Spleen (tissue), 7 donors: Measurements from ENCODE around the gene AGPAT2.

Experiments
- POLR2A ChIP-seq, 3 donors: fragments of 450-650 bp; IDR thresholded peaks; one replicate each; pipeline ENCODE4 v1.5.1; 2017; ENCODE audit warnings: antibody characterized with exemption in 3 of 3, mild to moderate bottlenecking in 1 of 3
- POLR2AphosphoS5 ChIP-seq, 3 donors: sonication (generic); formaldehyde crosslinking; IDR thresholded peaks; one replicate each; pipeline ENCODE4 v1.5.1; 2017; ENCODE audit warnings: antibody characterized with exemption in 3 of 3
- TF ChIP-seq, protein P1 (sequence below), 11 experiments: fragments of 200-600 bp in 7 of 11; fragments of 450-650 bp in 4 of 11; sonication (generic) in 4 of 11; IDR thresholded peaks in 8 of 11; conservative IDR thresholded peaks in 3 of 11; 1 replicate in 7 of 11; 2 replicates in 4 of 11; pipeline versions ENCODE4 v1.4.0 to v1.8.0; 2016 to 2021; ENCODE audit warnings: antibody characterized with exemption in 11 of 11, inconsistent platforms in 4 of 11, mild to moderate bottlenecking in 1 of 11
- donor health status: DM: no; HTN: no; CAD: no; lungs with moderate emphysema.
- donor health status: DM: no; HTN: no; CAD: no.
- donor health status: DM: no; HTN: no; CAD: no.

DNA sequence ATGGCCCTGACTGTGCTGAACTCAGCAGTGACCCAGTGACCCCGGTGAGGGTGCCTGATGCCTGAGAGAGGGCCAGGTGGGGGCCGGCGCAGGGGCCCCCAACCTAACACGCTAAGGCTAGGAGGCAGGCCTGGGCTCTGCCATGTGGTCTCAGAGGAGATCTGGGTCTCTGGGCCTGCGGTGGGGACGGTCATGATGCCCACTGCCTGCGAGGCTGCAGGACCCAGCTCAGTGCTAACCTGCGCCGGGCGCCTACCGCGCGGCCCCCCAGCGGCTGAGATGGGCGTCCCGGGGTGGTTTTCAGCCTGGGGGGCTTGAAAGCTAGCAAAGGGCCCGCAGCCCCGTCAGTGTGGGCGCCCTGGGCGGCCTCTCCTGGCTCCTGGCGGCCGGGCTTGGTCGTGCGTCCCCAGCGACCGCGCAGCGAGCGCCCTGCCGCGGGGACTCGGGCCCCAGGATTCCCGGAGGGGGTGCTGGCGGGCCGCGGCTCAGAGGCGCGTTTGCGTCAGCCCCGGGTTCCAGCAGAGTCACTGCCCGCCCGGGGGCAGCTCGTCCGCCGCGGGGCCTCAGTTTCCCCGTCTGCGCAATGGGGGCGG lies 22.1 kb downstream of the AGPAT2 start:
- TF ChIP-seq, protein P1, sequence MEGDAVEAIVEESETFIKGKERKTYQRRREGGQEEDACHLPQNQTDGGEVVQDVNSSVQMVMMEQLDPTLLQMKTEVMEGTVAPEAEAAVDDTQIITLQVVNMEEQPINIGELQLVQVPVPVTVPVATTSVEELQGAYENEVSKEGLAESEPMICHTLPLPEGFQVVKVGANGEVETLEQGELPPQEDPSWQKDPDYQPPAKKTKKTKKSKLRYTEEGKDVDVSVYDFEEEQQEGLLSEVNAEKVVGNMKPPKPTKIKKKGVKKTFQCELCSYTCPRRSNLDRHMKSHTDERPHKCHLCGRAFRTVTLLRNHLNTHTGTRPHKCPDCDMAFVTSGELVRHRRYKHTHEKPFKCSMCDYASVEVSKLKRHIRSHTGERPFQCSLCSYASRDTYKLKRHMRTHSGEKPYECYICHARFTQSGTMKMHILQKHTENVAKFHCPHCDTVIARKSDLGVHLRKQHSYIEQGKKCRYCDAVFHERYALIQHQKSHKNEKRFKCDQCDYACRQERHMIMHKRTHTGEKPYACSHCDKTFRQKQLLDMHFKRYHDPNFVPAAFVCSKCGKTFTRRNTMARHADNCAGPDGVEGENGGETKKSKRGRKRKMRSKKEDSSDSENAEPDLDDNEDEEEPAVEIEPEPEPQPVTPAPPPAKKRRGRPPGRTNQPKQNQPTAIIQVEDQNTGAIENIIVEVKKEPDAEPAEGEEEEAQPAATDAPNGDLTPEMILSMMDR (IDR thresholded peaks at IDR 0.05 in 8 of 11, conservative IDR thresholded peaks at IDR 0.05 in 3 of 11) = peak in 6 of 11 experiments; percentile 10 to 46 (median 30)
- TF ChIP-seq POLR2A (IDR thresholded peaks at IDR 0.05) = no peak
- TF ChIP-seq POLR2AphosphoS5 (IDR thresholded peaks at IDR 0.05) = peak in 2 of 3 donors; percentile 55 to 68
